HUES48 (cell line): ENCODE results near the gene TUBB4A.

ENCODE experiments used
- H3K27ac ChIP-seq: one replicate; pipeline ENCODE4 v1.7.0; 2013; ENCODE audit warnings: low read depth, low read length, inconsistent platforms
- H3K27me3 ChIP-seq: 2 replicates; pipeline ENCODE4 v1.6.1; 2013; ENCODE audit warnings: mild to moderate bottlenecking, low read length; ENCODE audit not compliant: control insufficient read depth, insufficient read depth
- H3K36me3 ChIP-seq: 2 replicates; pipeline ENCODE4 v1.6.1; 2013; ENCODE audit warnings: low read length; ENCODE audit not compliant: control insufficient read depth, insufficient read depth
- H3K4me1 ChIP-seq: 2 replicates; pipeline ENCODE4 v1.6.1; 2013; ENCODE audit warnings: mild to moderate bottlenecking, low read length; ENCODE audit not compliant: control insufficient read depth, insufficient read depth
- H3K4me3 ChIP-seq: 2 replicates; pipeline ENCODE4 v1.5.1; 2013; ENCODE audit warnings: mild to moderate bottlenecking, low read depth, low read length
- H3K9ac ChIP-seq: 2 replicates; pipeline ENCODE4 v1.6.1; 2013; ENCODE audit warnings: mild to moderate bottlenecking, low read depth, low read length, moderate library complexity
- H3K9me3 ChIP-seq: 2 replicates; pipeline ENCODE4 v1.6.1; 2013; ENCODE audit warnings: low read length; ENCODE audit not compliant: control insufficient read depth, insufficient read depth

The TUBB4A gene

GRCh38 chr19:6464070-6464873 lies 37.8 kb downstream of the TUBB4A start, which contains the start of gene CRB3:
TSS of gene CRB3 (plus strand) at chr19:6464271. CDS start at chr19:6464702, 431 bp downstream.
- Histone ChIP-seq H3K36me3 (peaks cover 15% of the 10 kb centered on the region), H3K9ac (peak within 1 kb of the TSS; percentile 35; the same call in 1 of the 2 replicates), H3K4me1 (0 out of 2 replicates have a peak, but pooled peaks cover 7% of the 10 kb centered on the region), H3K4me3 (peak within 1 kb of the TSS; percentile 79), H3K27me3 (peaks cover 4% of the 10 kb centered on the region; the same call in 1 of the 2 replicates), H3K9me3 (no peaks in the 10 kb centered on the region), H3K27ac (peak within 1 kb of the TSS; percentile 59)

GRCh38 chr19:6460099-6460884 lies 41.8 kb downstream of the TUBB4A start:
- H3K9me3 ChIP-seq = no peaks in the 10 kb centered on the region
- 0 out of 2 replicates have a peak, but pooled peaks cover 6% of the 10 kb centered on the region for H3K4me1 ChIP-seq
- peak overlapping the region; percentile 22; the same call in 1 of the 2 replicates for H3K9ac ChIP-seq
- H3K27me3 ChIP-seq = peaks cover 4% of the 10 kb centered on the region; the same call in 1 of the 2 replicates
- H3K27ac ChIP-seq = peak overlapping the region; percentile 60
- H3K36me3 ChIP-seq = peaks cover 5% of the 10 kb centered on the region; the same call in 1 of the 2 replicates
- peak overlapping the region; percentile 75 for H3K4me3 ChIP-seq

GRCh38 chr19:6459262-6460098 lies 42.6 kb downstream of the TUBB4A start, which contains the start of gene SLC25A23:
TSS of gene SLC25A23 (minus strand) at chr19:6459792. CDS start at chr19:6459628, 164 bp downstream.
- peaks cover 4% of the 10 kb centered on the region; the same call in 1 of the 2 replicates for H3K27me3 ChIP-seq
- H3K9ac ChIP-seq = peak within 1 kb of the TSS; percentile 22; the same call in 1 of the 2 replicates
- peaks cover 10% of the 10 kb centered on the region for H3K36me3 ChIP-seq
- peak within 1 kb of the TSS; percentile 75 for H3K4me3 ChIP-seq
- H3K4me1 ChIP-seq = no peaks in the 10 kb centered on the region
- peak within 1 kb of the TSS; percentile 60 for H3K27ac ChIP-seq
- H3K9me3 ChIP-seq = no peaks in the 10 kb centered on the region

- H3K27ac ChIP-seq = no peak overlapping the region
- no peaks in the 10 kb centered on the region; the same call in none of the 2 replicates for H3K9me3 ChIP-seq
- H3K4me3 ChIP-seq = peak overlapping the region; percentile 75
- no peak overlapping the region for H3K9ac ChIP-seq
- H3K27me3 ChIP-seq = peaks cover 4% of the 10 kb centered on the region; the same call in 1 of the 2 replicates
- peaks cover 17% of the 10 kb centered on the region for H3K36me3 ChIP-seq
- no peaks in the 10 kb centered on the region for H3K4me1 ChIP-seq
These were observed 43.3 kb downstream of the TUBB4A start for GRCh38 chr19:6458695-6459261.

GRCh38 chr19:6457958-6458694 lies 44.0 kb downstream of the TUBB4A start:
- Histone ChIP-seq H3K4me3 (no peak overlapping the region), H3K9ac (no peak overlapping the region)

GRCh38 chr19:6455924-6456323 lies 46.2 kb downstream of the TUBB4A start:
- H3K27ac ChIP-seq = no peak overlapping the region
- no peak overlapping the region for H3K9ac ChIP-seq
- H3K36me3 ChIP-seq = peaks cover 28% of the 10 kb centered on the region
- H3K4me3 ChIP-seq = no peak overlapping the region
- no peaks in the 10 kb centered on the region for H3K27me3 ChIP-seq
- H3K9me3 ChIP-seq = no peaks in the 10 kb centered on the region; the same call in none of the 2 replicates
- H3K4me1 ChIP-seq = no peaks in the 10 kb centered on the region

More at GRCh38 chr19:6457958-6458694, 44.0 kb downstream of the TUBB4A start:
- Histone ChIP-seq H3K9me3 (no peaks in the 10 kb centered on the region; the same call in none of the 2 replicates), H3K36me3 (peaks cover 22% of the 10 kb centered on the region), H3K27ac (no peak overlapping the region), H3K4me1 (no peaks in the 10 kb centered on the region), H3K27me3 (peaks cover 4% of the 10 kb centered on the region; the same call in 1 of the 2 replicates)

GRCh38 chr19:6453951-6454565 lies 48.1 kb downstream of the TUBB4A start:
- Histone ChIP-seq H3K9ac (no peak overlapping the region), H3K36me3 (peaks cover 28% of the 10 kb centered on the region), H3K27ac (no peak overlapping the region), H3K27me3 (no peaks in the 10 kb centered on the region), H3K9me3 (no peaks in the 10 kb centered on the region; the same call in none of the 2 replicates), H3K4me3 (no peak overlapping the region), H3K4me1 (no peaks in the 10 kb centered on the region)

- no peaks in the 10 kb centered on the region for H3K4me1 ChIP-seq
- H3K4me3 ChIP-seq = no peak overlapping the region
- peaks cover 28% of the 10 kb centered on the region for H3K36me3 ChIP-seq
- no peaks in the 10 kb centered on the region; the same call in none of the 2 replicates for H3K9me3 ChIP-seq
- H3K27me3 ChIP-seq = no peaks in the 10 kb centered on the region
- no peak overlapping the region for H3K27ac ChIP-seq
- H3K9ac ChIP-seq = no peak overlapping the region
These were observed 49.2 kb downstream of the TUBB4A start for GRCh38 chr19:6452899-6453298.

- Histone ChIP-seq H3K27ac (no peak overlapping the region), H3K4me1 (no peaks in the 10 kb centered on the region), H3K9ac (no peak overlapping the region), H3K27me3 (no peaks in the 10 kb centered on the region), H3K36me3 (peaks cover 28% of the 10 kb centered on the region), H3K4me3 (no peak overlapping the region), H3K9me3 (no peaks in the 10 kb centered on the region; the same call in none of the 2 replicates)
These were observed 49.9 kb downstream of the TUBB4A start for GRCh38 chr19:6452223-6452614.
